NCI-H345 treated with DMSO at 0.1 percent for 48 hours (cell line): ENCODE data around the gene SLC4A8.

Source experiments
- DNase-seq: peaks from one replicate; lab custom pipeline; 2025; ENCODE audit not compliant: unreplicated experiment; lab: John Stamatoyannopoulos, UW

The SLC4A8 gene

GRCh38 chr12:51522696-51523095 is 98.1 kb downstream of the SLC4A8 start:
- DNase-seq = no peak

DNA sequence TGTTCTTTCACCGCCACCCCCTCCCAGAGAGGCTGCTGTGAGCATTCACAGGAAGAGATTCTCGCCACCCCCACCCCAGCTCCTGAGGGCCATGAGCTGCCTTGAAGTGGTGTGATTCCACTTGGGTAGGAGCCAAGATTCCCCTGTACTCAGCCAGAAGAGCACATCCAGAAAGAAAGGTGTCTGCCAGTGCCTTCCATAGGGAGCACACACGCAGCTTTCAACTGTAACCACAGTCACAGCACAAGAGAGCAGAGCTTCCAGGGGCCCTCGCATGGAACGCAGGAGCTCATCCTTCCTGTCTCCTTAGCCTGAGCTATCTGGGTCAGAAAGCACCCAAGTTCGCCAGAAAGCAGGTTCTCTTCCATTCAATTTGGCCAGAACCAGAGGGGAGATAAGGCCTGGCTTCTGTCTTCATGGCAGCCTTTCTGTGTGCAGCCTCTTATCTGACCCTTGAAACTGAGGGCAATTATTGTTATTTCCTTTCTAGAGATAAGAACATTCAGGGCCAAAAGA is 99.8 kb downstream of the SLC4A8 start:
- DNase-seq = no peak

DNA sequence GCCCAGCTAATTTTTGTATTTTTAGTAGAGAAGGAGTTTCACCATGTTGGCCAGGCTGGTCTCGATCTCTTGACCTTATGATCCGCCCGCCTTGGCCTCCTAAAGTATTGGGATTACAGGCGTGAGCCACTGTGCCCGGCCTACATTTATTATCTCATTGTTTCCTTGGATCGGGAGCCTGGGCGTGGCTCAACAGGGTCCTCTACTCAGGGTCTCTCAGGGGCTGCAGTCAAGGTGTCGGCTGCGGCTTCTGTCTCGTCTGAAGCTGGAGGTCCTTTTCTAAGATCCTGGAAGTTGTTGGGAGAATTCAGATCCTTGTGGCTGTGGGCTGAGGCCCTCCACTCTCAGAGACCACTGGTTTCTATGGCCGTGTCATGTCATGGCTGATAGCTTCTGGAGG is 100.9 kb downstream of the SLC4A8 start:
- DNase-seq = no peak

- no peak for DNase-seq
Observed at GRCh38 chr12:51527966-51528365, 103.3 kb downstream of the SLC4A8 start.

DNA sequence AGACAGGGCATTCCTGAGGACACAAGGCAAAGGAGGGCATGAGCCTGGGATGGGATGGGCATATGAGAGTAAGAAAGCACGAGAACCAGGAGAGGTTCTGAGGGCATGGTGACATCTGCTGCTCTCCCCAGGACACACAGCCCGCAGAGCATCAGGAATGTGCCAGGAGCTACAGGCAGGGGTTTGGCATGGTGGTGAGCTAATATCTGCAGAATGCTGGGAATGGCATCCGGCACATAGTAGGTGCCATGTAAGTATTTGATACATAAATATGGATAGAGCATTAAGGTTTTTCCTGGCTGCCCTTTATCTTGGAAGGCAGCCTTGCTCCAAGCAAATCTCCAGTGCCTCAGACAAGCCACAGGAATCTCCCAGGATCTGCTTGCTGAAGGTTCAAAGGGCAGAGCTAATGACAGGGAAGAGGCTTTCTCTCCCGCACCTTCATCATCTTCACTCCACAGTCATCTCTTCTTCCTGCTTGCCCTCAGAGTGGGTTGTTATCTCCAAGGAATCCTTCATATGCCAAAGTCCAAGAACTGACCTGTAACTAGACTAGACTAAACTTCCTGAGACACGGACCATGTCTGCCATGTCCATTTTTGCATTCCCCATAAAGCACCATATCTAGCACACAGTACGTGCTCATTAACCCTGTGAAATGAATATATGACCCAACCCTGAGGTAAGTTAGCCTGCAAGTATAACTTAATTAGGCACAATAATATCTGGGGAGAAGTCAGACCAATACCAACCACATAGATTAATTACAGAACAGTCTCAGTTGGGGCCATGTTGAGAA is 104.4 kb downstream of the SLC4A8 start:
- no peak for DNase-seq

DNA sequence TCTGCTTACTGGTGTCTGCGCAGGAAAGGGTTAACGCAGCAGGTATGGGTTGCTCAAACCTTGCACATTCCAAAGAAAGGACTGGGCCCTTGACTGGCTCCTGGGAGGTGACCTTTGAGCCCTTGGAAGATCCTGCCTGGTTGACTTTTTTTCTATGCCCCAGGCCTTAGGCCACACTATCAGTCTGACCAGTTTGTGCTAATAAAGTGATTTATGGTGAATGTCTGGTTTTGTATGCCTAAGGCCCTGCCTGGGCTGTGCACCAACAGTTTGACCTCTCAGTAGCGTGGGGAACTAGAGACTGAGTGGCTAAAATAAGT is 105.0 kb downstream of the SLC4A8 start:
- no peak for DNase-seq

- DNase-seq = no peak
Observed at GRCh38 chr12:51530208-51530607, 105.6 kb downstream of the SLC4A8 start.

DNA sequence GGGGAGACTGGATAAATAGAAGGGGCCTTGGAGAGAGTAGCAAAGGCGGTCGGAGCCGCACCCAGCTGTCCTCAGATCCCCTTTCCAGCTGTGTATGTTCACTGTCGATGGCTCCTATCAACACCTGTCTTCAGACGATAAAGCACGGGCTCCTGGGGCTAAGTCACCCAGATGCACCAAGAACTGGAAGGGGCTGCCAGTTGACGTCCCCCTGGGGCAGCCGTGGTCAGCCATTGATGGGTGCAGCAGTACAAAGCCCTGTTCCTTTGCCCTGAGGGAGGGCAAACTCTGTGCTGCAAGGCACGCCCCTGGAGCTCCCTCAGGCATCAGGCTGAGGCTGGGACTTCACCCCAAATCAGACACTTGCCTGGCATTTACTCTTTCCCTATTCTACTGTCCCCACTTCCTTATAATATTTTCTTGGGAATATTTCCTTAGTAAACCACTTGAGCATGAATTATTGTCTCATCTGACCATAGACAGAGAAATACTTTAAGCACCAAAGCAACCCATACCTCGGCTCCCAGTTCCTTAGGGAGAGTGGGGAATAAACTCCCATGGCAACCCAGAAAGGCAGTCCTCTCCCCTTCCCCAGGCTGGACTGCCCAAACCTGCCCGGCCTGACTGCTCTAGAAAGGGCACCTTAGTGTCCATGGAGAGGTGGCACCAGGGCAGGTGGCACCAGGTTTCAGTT is 106.8 kb downstream of the SLC4A8 start:
- no peak for DNase-seq

DNA sequence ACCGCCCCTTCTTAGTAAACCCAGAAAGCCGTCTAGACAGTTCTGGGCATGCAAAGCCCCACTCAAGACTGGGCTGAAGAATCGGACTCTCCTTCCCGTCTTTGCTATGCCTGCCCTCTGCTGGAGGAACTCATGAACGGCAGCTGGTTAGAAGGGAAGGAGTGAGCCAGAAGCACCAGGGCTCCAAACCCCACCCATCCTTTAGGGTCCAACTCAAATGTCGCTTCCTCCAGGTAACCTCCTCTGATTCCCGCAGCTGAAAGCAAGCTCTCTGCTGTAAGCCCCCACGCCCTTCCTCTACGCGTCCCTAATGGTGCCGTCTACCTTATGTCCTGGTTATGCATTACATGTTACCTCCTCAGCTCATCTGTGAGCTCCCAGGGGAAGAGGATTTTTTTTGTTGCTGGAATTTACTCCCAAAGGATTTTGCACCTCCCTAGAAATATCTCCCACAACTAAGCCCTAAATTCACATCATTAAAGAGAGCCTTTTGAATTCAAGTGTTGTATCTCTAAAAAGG is 107.4 kb downstream of the SLC4A8 start:
- DNase-seq = peak; percentile 59

- no peak for DNase-seq
Observed at GRCh38 chr12:51533799-51534198, 109.2 kb downstream of the SLC4A8 start.

- no peak for DNase-seq
Observed at GRCh38 chr12:51534216-51535074, 109.8 kb downstream of the SLC4A8 start.

DNA sequence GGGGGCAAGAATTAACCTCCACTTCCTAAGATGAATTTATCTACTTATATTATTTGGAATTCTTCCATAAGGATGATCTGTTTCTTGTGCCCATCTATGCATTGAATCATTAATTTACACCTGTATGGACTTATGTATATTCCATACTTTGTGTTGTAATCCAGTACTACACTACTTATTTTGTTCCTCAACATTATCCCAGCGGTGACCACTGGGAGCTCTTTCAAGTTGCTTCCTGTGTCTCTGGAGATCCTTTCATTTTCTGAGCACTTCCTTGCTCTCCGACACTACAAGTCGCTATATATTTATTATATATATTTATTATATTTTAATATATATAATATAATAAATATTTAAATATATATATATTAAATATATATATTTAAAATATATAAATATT is 111.5 kb downstream of the SLC4A8 start:
- no peak for DNase-seq

DNA sequence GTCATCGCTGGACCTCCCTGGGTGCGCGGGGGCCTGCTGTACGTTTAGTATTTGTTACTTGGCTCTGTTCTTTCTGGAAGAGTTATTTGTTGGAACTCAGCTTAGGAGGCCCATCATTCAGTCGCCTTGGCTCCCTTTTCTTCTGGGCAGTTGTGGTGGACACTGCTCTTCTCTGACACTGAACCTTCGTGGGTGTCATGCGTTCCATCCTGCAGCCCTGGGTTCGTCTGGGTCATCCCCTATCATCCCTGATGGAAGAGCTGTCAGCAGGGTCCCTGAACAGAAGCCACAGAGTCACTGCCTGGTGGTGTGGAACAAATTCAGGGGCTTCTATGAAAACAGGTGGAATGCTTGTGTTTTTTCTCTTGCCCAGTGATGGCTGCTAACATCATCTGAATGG is 113.5 kb downstream of the SLC4A8 start:
- DNase-seq = no peak

- no peak for DNase-seq
Observed at GRCh38 chr12:51538599-51538998, 114.0 kb downstream of the SLC4A8 start.

DNA sequence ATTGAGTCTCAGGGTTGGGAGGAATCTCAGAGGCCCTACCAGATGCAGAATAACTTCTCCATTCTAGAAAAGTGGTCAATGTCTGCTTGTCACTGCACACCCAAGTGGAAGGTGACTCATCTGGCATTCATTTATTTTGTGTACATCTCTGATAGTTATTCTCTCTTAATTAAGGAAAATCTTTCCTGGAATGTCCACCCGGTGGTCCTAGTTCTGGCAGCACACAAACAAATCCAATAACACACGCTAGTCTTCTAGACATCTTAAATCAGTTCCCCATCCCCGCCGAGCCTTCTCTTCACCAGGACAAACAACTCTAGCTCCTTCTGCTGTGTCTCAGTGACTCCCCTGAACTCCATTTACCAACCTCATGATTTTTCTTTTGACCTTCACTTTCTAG is 116.4 kb downstream of the SLC4A8 start:
- no peak for DNase-seq

DNA sequence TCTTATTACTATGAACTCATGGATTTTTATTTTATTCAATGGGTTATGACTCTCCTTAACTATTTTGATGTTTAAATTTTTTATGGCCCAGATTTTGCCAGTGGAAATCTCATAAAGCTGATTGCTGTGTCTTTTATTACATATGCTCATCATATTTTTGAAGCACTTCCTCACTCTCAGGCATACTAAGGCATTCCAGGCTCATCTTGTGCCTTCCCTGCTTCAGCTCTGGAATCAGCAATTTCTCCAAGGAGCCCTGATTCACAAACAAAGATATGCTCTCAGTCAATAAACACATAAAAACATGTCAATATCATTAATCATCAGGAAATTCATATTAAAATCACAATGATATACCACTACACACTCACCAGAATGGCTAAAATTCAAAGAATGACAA is 121.5 kb downstream of the SLC4A8 start:
- DNase-seq = no peak

- no peak for DNase-seq
Observed at GRCh38 chr12:51547606-51548005, 123.0 kb downstream of the SLC4A8 start.

DNA sequence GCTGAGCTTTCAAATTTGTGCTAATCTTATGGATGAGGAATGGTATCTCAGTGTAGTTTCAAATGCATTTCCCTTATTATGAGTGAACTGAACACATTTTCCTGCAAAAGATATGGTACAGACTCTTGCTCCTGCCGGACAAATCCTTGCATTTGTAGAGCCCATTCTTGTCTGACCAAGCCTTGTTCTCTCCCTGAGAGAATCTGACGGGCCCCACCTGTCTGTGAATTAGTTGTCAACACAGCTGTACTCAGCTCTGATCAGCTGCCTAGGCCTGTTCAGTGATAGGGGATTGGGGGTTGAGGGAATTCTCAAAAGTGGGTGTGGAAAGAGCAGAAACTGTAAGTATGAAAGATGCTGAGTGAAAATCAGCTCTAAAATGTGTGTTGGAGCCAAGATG is 123.6 kb downstream of the SLC4A8 start:
- DNase-seq = no peak

GRCh38 chr12:51549637-51550036 is 125.0 kb downstream of the SLC4A8 start:
- peak; percentile 19 for DNase-seq
